Prostate gland (tissue), 2 donors: ENCODE results near the gene CUX1. TPM values are rescaled to one million over a fixed set of nuclear protein-coding genes. Genes with fewer than 3 reads are reported as not detected.
A peak's percentile ranks its signal among the peaks of the same experiment; 100 is the strongest.

Source experiments
- DNase-seq: peaks from one replicate; pipeline ENCODE4 v3.0.0-alpha.2; 2019; ENCODE audit warnings: low spot score
- H3K27ac ChIP-seq, 2 donors: fragments of 200-600 bp; sonication (generic); 2 replicates each; pipeline ENCODE4 v1.5.1; 2017 to 2019
- H3K27me3 ChIP-seq: fragments of 200-600 bp; sonication (generic); replicated peaks from 2 replicates; pipeline ENCODE4 v1.5.1; 2019; ENCODE audit not compliant: insufficient read depth
- H3K36me3 ChIP-seq, 2 donors: fragments of 200-600 bp; sonication (generic); 1 replicate in 1 of 2; 2 replicates in 1 of 2; pipeline versions ENCODE4 v1.5.1 to v1.8.1; 2017 to 2019
- H3K4me1 ChIP-seq: fragments of 200-600 bp; sonication (generic); replicated peaks from 2 replicates; pipeline ENCODE4 v1.5.1; 2019
- H3K4me3 ChIP-seq, 2 donors: fragments of 200-600 bp; sonication (generic); 2 replicates each; pipeline ENCODE4 v1.5.1; 2017 to 2019
- H3K9me3 ChIP-seq: fragments of 200-600 bp; sonication (generic); 2 replicates; pipeline ENCODE4 v1.5.1; 2017
- POLR2A ChIP-seq: fragments of 450-650 bp; IDR thresholded peaks from one replicate; pipeline ENCODE4 v1.6.1; 2016; ENCODE audit warnings: antibody characterized with exemption, mild to moderate bottlenecking
- POLR2AphosphoS5 ChIP-seq: sonication (generic); formaldehyde crosslinking; IDR thresholded peaks from one replicate; pipeline ENCODE4 v1.6.1; 2017; ENCODE audit warnings: antibody characterized with exemption
- WGBS: methylation state at CpG from one replicate; pipeline ENCODE4 v1.1.5; 2018; 5-methylcytosine and 5-hydroxymethylcytosine counted together
- intact Hi-C: fragments of 100-400 bp; cut with DNase I; formaldehyde crosslinking; loops from one replicate; pipeline ENCODE4 v1.14.2; 2022
- total RNA-seq, 2 donors: library from RNA; depleted of rRNA; stranded (reverse); fragments of >200 nt; gene quantifications; one replicate each; pipeline ENCODE4 v1.1.0, GENCODE V29; 2016
- TF ChIP-seq, protein P1 (sequence below), 4 experiments: fragments of 200-600 bp in 2 of 4; fragments of 450-650 bp in 2 of 4; sonication (generic) in 2 of 4; IDR thresholded peaks; 1 replicate in 3 of 4; 2 replicates in 1 of 4; pipeline ENCODE4 v1.5.1; 2016 to 2019; ENCODE audit warnings: antibody characterized with exemption in 4 of 4, mild to moderate bottlenecking in 2 of 4, moderate library complexity in 2 of 4

CUX1 gene
- total RNA-seq, 2 donors from 2014 or later = 96.3 to 99.2 TPM

GRCh38 chr7:102044641-102044983 is 227.2 kb downstream of the CUX1 start:
- 87% methylated on average over 6 of the region's 6 CpGs for WGBS
- no peak overlapping the region for H3K4me3 ChIP-seq

GRCh38 chr7:102044984-102045673 is 227.7 kb downstream of the CUX1 start:
- no peak for DNase-seq
- Histone ChIP-seq H3K36me3 (no peaks in the 10 kb centered on the region), H3K4me1 (no peaks in the 10 kb centered on the region), H3K27ac (no peak overlapping the region), H3K27me3 (no peaks in the 10 kb centered on the region), H3K4me3 (peak overlapping the region in 1 of 2 donors; percentile 7), H3K9me3 (no peaks in the 10 kb centered on the region)
- TF ChIP-seq, protein P1, sequence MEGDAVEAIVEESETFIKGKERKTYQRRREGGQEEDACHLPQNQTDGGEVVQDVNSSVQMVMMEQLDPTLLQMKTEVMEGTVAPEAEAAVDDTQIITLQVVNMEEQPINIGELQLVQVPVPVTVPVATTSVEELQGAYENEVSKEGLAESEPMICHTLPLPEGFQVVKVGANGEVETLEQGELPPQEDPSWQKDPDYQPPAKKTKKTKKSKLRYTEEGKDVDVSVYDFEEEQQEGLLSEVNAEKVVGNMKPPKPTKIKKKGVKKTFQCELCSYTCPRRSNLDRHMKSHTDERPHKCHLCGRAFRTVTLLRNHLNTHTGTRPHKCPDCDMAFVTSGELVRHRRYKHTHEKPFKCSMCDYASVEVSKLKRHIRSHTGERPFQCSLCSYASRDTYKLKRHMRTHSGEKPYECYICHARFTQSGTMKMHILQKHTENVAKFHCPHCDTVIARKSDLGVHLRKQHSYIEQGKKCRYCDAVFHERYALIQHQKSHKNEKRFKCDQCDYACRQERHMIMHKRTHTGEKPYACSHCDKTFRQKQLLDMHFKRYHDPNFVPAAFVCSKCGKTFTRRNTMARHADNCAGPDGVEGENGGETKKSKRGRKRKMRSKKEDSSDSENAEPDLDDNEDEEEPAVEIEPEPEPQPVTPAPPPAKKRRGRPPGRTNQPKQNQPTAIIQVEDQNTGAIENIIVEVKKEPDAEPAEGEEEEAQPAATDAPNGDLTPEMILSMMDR (IDR thresholded peaks at IDR 0.05) = no peak
- TF ChIP-seq POLR2A (no peak), POLR2AphosphoS5 (no peak)
- WGBS = 18% methylated on average over 29 of the region's 29 CpGs
- intact Hi-C loops = no loop called here

More at GRCh38 chr7:102044641-102044983, 227.2 kb downstream of the CUX1 start:
- no peaks in the 10 kb centered on the region for H3K36me3 ChIP-seq
- intact Hi-C loops = no loop called here
- no peaks in the 10 kb centered on the region for H3K27me3 ChIP-seq
- no peaks in the 10 kb centered on the region for H3K9me3 ChIP-seq
- DNase-seq = no peak
- H3K4me1 ChIP-seq = no peaks in the 10 kb centered on the region
- TF ChIP-seq POLR2AphosphoS5 = no peak
- TF ChIP-seq, protein P1 (IDR thresholded peaks at IDR 0.05) = no peak
- H3K27ac ChIP-seq = no peak overlapping the region

- Histone ChIP-seq H3K9me3 (no peaks in the 10 kb centered on the region), H3K4me3 (no peak overlapping the region), H3K27me3 (no peaks in the 10 kb centered on the region), H3K36me3 (no peaks in the 10 kb centered on the region), H3K27ac (no peak overlapping the region), H3K4me1 (no peaks in the 10 kb centered on the region)
- no peak for TF ChIP-seq POLR2A
- TF ChIP-seq, protein P1 (IDR thresholded peaks at IDR 0.05) = no peak
- no peak for TF ChIP-seq POLR2AphosphoS5
- DNase-seq = no peak
- WGBS = 78% methylated on average over 11 of the region's 11 CpGs
- intact Hi-C loops = no loop called here
These were observed 228.4 kb downstream of the CUX1 start for GRCh38 chr7:102045681-102046372.

- Histone ChIP-seq H3K4me3 (no peak overlapping the region), H3K4me1 (no peaks in the 10 kb centered on the region), H3K27me3 (no peaks in the 10 kb centered on the region), H3K36me3 (no peaks in the 10 kb centered on the region), H3K27ac (no peak overlapping the region), H3K9me3 (no peaks in the 10 kb centered on the region)
- intact Hi-C loops = no loop called here
- DNase-seq = no peak
- WGBS = 86% methylated on average over 11 of the region's 11 CpGs
- TF ChIP-seq POLR2AphosphoS5 = no peak
These were observed 229.1 kb downstream of the CUX1 start for GRCh38 chr7:102046373-102047117.

DNA sequence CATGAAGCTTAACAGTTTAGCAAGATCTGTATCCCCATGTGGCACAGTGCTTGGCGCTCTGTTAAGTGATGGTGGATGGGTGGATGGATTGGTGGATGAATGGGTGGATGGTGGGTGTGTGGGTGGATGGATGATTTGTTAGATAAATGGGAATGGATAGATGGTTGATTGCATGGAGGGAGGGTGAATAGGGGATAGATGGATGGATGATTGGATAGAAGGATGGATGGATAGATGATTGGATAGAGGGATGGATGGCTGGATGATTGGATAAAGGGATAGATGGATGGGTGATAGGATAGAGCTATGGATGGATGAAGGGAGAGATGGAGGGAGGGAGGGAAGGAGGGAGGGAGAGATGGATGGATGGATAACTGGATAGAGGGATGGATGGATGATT is 229.7 kb downstream of the CUX1 start:
- Histone ChIP-seq H3K4me3 (no peak overlapping the region), H3K9me3 (no peaks in the 10 kb centered on the region), H3K4me1 (no peaks in the 10 kb centered on the region), H3K27me3 (no peaks in the 10 kb centered on the region), H3K36me3 (no peaks in the 10 kb centered on the region), H3K27ac (no peak overlapping the region)
- intact Hi-C loops = no loop called here
- no peak for DNase-seq
- no peak for TF ChIP-seq POLR2AphosphoS5
- no peak for TF ChIP-seq POLR2A
- TF ChIP-seq, protein P1 (IDR thresholded peaks at IDR 0.05) = no peak
- 100% methylated on average over 1 of the region's 1 CpG for WGBS
